Measurements from ENCODE around the gene EVL.

EVL gene

DNA sequence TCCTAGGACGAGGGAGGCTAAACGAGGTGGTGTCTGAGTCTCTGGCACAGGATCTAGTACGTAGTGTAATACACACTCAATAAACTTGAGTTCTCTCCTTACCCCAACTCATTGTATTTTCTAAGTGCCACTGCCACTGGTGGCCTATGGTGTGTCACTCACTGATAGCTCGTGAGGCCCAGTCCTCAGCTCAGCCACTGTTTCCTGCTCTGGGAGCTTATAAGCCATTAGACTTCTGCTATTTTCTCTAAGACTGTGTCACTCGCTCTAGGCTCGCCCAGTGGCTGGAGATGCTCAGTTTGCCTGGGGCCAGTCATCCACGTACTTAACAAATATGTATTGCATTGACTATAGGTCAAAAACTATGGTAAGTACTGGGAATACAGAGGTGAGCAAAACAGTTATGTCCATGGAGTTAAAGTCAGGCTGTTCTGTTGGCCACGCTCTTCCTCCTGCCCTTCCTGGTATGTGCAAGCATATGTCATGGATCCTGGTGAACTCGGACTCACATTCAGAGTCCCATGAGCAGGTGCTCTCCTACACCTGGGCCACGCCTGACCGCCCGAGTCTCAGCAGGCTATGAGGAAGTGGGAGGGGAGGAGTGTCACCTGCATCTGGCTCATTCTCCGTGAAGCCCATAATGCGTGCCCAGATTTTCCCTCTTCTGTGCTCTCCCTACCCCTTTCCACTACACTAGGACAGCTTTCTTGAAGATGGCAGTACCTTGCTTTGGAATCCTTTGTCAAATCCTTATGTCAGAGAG, 52.6 kb downstream of the EVL start:
- Mint-ChIP-seq H3K27ac (peak overlapping the region; percentile 66), H3K27me3 (no peaks in the 10 kb centered on the region), H3K4me1 (peaks cover 12% of the 10 kb centered on the region), H3K36me3 (peaks cover 69% of the 10 kb centered on the region), H3K9me3 (no peaks in the 10 kb centered on the region), H3K4me3 (no peak overlapping the region)
- no peak for DNase-seq
- CTCF ChIA-PET, result interaction anchor here (0.9 to 2.3 kb wide), 2 partner anchors 10 to 46 kb away, joined by 5 to 10 read pairs; no protein-coding TSS in a partner anchor

DNA sequence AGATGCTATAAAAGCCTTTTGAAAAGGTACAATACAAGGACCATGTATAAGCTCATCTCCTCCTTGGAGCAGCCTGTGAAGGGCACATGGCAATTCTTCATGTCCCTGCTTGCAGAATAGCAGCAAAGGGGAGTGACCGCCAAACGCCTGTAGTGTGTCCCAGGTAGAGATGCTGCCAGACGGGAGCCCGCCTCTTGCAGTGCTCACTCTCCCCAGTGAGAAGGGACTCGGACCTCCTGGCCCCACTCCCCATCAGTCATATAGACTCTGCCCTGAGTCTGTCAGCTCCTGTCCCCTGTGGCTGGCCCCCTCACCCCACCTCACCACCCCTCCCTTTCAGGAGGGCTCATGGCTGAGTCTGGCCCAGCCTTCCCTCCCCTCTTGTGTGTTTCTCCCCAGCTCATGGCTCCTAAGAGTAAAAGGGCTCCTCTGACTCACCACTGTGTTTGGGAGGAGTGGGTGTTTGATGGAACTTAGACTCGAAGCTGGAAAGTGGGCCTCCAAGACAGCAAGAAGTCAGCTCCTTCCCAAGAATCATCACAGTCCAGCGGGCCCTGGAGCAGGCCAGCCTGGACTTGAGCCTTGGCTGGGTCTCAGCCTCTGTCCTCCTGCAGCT, 53.3 kb downstream of the EVL start:
- CTCF ChIA-PET, result interaction anchor here (0.9 to 2.3 kb wide), 2 partner anchors 10 to 46 kb away, joined by 5 to 10 read pairs; no protein-coding TSS in a partner anchor
- Mint-ChIP-seq H3K4me3 (no peak overlapping the region), H3K4me1 (peaks cover 7% of the 10 kb centered on the region), H3K27me3 (no peaks in the 10 kb centered on the region), H3K9me3 (no peaks in the 10 kb centered on the region), H3K36me3 (peaks cover 68% of the 10 kb centered on the region), H3K27ac (peak overlapping the region; percentile 66)
- no peak for DNase-seq

DNA sequence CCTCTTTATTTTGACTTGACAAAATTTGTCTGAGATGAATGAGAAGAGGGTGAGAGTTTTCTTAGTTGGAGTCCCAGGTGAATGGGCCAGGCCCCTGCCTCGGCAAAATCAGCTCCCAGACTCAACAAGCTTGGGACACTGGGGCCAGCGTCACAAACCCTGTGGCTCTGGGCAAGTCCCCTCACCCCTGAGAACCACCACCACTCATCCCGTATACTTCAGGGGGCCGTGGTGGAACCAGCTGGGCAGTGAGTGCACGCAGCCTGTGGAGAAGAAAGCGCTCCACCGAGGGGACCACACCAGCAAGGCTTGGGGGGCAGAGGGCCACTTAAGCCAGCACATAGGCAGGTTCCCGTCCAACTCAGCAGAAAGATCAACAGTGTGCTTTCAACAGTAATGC, 54.0 kb downstream of the EVL start:
- Mint-ChIP-seq H3K4me1 (peaks cover 7% of the 10 kb centered on the region), H3K27ac (no peak overlapping the region), H3K27me3 (no peaks in the 10 kb centered on the region), H3K9me3 (no peaks in the 10 kb centered on the region), H3K4me3 (no peak overlapping the region), H3K36me3 (peaks cover 67% of the 10 kb centered on the region)
- CTCF ChIA-PET, result no interaction called here
- DNase-seq, result no peak

DNA sequence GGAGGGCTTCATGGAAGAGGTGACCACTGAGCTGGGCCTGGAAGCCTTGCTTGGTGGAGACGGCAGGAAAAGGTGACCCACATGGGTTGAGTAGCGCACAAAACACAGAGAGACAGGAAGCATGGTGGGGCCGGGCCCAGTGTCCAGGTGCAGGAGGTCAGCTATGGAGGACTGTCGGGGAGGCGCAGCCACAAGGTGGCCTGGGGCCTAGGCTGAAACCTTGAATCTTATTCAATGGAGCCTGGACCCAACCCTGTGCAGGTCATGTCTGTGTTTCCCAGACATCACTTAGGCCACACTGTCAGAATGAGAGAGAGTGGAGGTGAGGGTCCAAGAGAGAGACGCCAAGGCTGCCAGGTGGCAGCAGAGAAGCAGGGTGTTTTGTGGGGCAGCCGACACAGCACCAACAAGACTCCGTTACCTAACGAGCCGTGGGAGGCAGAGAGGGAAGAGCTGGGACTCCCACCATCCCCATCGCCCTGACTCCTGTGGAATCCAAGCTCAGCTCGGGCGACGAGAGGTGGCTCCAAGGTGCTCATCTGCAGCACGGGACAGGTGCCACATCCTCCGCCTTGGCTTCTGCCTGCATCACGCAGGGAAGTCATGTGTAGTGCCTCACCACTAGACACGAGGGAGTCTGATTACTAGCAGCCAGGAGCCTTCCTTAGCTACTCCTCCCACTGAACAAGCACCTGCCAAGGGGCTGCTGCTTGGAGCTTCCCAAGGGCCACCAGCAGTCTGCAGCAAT, 55.5 kb downstream of the EVL start:
- DNase-seq, result no peak
- Mint-ChIP-seq H3K27me3 (no peaks in the 10 kb centered on the region), H3K36me3 (peaks cover 68% of the 10 kb centered on the region), H3K27ac (peak overlapping the region; percentile 33), H3K9me3 (no peaks in the 10 kb centered on the region), H3K4me3 (no peak overlapping the region), H3K4me1 (peaks cover 7% of the 10 kb centered on the region)
- CTCF ChIA-PET, result interaction anchor here (1.5 kb wide), 1 partner anchor 45 kb away, joined by 3 read pairs; no protein-coding TSS in a partner anchor

DNA sequence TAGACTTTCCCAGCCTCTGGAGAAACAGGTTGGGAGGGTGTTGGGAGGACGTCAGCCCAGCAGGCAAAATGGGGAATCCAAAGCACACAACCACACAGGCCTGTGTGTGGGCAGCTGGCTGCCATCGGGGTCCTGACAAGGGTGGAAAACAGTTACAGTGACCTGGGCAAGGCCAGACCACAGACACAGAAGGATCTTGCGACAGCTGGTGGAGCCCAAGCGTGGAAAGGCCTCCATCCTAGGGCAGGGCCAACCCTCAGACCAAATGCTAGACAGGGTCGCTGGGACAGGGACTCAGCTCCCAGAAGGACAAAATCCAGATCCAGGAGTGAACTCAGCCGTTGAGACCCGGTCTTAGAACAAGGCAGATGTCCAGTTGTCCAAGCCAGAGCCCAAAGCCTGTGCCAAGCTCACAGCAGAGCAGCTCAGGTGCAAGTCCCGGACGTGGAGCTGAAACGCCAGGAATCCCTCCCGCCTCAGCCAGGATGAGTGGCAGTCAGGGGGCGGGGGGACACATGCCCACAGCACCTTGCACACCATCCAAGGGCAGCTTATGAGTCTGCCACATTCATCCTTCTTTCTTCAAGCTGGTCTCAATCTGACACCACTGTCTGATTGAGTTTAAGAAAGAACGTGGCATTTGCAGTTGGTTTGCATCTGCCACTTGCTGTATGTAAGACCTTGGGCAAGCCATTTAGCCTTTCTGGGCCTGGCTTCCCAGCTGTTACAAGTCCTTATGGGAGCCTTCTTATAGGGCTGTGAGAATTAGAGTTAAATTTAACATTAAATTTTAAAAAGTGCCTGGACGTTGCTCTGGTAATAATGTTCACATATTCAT, 56.6 kb downstream of the EVL start:
- Mint-ChIP-seq H3K36me3 (peaks cover 59% of the 10 kb centered on the region), H3K4me3 (no peak overlapping the region), H3K9me3 (no peaks in the 10 kb centered on the region), H3K27ac (peak overlapping the region; percentile 62), H3K4me1 (peaks cover 4% of the 10 kb centered on the region), H3K27me3 (no peaks in the 10 kb centered on the region)
- CTCF ChIA-PET, result interaction anchor here (1.5 kb wide), 1 partner anchor 46 kb away, joined by 3 read pairs; no protein-coding TSS in a partner anchor
- no peak for DNase-seq

DNA sequence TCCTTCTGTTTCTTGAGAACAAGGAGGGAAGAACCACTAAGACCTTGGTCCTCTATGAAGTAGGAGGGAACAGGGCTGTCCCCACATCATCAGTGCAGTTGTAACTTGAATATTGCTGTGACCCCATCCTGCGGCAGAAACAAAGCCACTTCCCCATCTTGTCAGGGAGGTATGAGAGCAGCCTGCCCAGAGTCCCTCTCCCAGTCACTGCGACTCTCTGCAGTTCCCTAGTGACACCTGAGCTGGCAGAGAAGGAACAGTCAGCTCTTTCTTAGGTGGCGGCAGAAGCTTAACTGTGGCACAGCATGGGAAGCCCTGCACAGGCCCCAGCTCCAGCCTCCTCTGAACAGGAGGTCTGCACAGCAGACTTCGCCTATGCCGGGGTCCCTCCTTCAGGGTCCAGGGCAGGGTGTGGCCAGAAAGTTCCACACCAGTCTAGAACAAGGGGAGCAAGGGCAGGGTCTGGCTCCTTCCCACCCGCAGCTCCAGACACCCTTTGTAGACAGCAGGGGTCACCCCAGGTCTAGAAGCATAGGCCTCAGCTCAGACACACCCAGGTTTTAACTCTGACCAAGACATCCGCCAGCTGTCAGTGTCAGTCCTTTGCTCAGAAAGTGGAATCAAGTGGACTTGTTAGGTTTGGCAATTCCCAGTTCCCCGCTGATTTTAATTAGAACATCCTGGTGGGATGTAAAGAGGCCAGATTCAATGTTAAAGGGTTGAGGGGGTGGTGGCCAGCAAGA, 57.4 kb downstream of the EVL start:
- peak overlapping the region; percentile 0 for H3K27ac Mint-ChIP-seq
- peaks cover 62% of the 10 kb centered on the region for H3K36me3 Mint-ChIP-seq
- H3K9me3 Mint-ChIP-seq, result no peaks in the 10 kb centered on the region
- no peaks in the 10 kb centered on the region for H3K27me3 Mint-ChIP-seq
- H3K4me1 Mint-ChIP-seq, result peaks cover 4% of the 10 kb centered on the region
- H3K4me3 Mint-ChIP-seq, result no peak overlapping the region
- CTCF ChIA-PET, result no interaction called here
- no peak for DNase-seq

GRCh38 chr14:100123618-100124017, 58.4 kb downstream of the EVL start:
- no peak for DNase-seq
- H3K36me3 Mint-ChIP-seq, result peaks cover 58% of the 10 kb centered on the region
- peaks cover 4% of the 10 kb centered on the region for H3K4me1 Mint-ChIP-seq
- H3K4me3 Mint-ChIP-seq, result no peak overlapping the region
- H3K9me3 Mint-ChIP-seq, result no peaks in the 10 kb centered on the region
- CTCF ChIA-PET, result interaction anchor here (1.0 kb wide), 1 partner anchor 16 kb away, joined by 4 read pairs; no protein-coding TSS in a partner anchor
- H3K27ac Mint-ChIP-seq, result peak overlapping the region; percentile 0
- no peaks in the 10 kb centered on the region for H3K27me3 Mint-ChIP-seq

DNA sequence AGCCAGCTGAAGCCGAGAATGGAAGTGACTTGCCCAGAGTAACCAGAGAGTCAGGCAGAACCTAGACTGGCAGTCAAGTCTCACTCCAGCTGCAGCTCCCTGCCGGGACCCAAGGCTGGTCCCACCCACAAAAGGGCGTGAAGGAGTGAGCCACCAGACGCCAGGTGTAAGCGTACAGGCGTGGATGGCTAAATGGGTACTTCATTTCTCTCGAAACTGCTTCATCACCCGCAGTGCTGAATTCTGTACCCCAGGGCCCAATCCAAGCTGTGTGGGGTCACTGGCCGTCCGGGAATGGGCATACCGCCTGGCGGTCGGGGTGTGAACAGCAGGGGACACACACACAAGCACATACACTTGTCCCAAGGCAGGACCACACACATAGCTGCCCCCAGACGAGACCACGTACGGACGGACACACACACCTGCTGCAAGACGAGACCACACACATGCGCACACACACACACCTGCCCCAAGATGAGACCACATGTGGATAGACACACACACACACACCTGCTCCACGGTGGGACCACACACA, 59.4 kb downstream of the EVL start:
- H3K36me3 Mint-ChIP-seq, result peaks cover 57% of the 10 kb centered on the region
- peaks cover 2% of the 10 kb centered on the region for H3K4me1 Mint-ChIP-seq
- CTCF ChIA-PET, result interaction anchor here (1.0 kb wide), 1 partner anchor 17 kb away, joined by 4 read pairs; no protein-coding TSS in a partner anchor

GRCh38 chr14:100126401-100126800, 61.2 kb downstream of the EVL start:
- H3K27me3 Mint-ChIP-seq, result no peaks in the 10 kb centered on the region
- H3K27ac Mint-ChIP-seq, result no peak overlapping the region
- no peak overlapping the region for H3K4me3 Mint-ChIP-seq
- CTCF ChIA-PET, result no interaction called here
- no peak for DNase-seq
- peaks cover 65% of the 10 kb centered on the region for H3K36me3 Mint-ChIP-seq
- H3K9me3 Mint-ChIP-seq, result no peaks in the 10 kb centered on the region
- peaks cover 2% of the 10 kb centered on the region for H3K4me1 Mint-ChIP-seq

More for the DNA sequence above, 59.4 kb downstream of the EVL start:
- no peak overlapping the region for H3K4me3 Mint-ChIP-seq
- H3K9me3 Mint-ChIP-seq, result no peaks in the 10 kb centered on the region
- H3K27me3 Mint-ChIP-seq, result no peaks in the 10 kb centered on the region
- peak overlapping the region; percentile 67 for H3K27ac Mint-ChIP-seq
- DNase-seq, result no peak

DNA sequence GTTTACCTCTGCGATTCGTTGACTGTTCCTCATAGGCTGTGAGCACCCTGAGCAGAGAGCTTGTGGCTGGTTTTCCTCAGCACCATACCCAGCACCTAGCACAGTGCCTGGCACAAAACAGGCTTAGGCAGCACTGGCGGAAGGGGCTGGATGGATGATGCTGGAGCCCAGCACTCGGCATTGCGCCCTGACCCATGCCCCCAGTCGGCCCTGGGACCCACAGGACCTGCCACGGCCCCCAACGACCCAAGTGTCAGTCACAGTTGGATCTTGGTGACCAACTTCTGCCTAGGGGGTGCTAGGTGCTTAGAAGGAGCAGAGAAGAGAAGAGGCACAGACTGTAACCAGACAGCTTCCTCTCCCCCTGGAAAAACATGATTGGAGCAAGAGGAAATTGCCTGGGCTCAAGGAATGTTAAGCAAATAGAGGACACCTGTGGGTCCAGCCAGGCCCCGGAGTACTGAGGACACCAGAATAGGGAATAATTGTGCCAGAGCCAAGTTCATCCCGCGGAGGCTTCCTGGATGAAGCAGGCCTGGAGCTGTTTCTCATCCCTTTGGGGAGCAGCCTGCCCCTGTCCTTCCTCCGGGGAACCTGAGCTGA, 62.7 kb downstream of the EVL start:
- CTCF ChIA-PET, result interaction anchor here (1.1 kb wide), 1 partner anchor 145 kb away, joined by 3 read pairs; no protein-coding TSS in a partner anchor
- no peak overlapping the region for H3K4me3 Mint-ChIP-seq

DNA sequence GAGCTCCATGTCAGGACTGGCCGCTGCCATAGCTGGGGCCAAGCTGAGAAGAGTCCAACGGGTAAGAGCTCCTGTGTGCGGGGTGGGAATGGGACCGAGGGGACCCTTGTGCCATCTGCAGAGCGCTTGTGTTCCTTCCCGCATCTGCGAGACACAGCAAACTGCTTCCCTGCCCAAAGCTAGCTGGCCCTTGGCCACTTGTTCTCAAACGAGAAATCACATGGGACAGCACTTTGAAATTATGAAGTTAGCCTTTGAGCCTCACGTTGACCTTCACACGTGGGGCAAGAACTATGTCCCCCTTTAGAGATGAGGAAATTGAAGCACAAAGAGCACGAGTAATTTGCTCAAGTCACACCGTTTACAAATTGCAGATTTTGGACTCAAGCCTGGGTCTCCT, 63.5 kb downstream of the EVL start:
- no peak overlapping the region for H3K4me3 Mint-ChIP-seq
- H3K9me3 Mint-ChIP-seq, result no peaks in the 10 kb centered on the region
- H3K4me1 Mint-ChIP-seq, result peaks cover 2% of the 10 kb centered on the region
- H3K36me3 Mint-ChIP-seq, result peaks cover 69% of the 10 kb centered on the region
- H3K27ac Mint-ChIP-seq, result no peak overlapping the region
- CTCF ChIA-PET, result interaction anchor here (1.1 kb wide), 1 partner anchor 145 kb away, joined by 3 read pairs; no protein-coding TSS in a partner anchor
- no peaks in the 10 kb centered on the region for H3K27me3 Mint-ChIP-seq
- DNase-seq, result no peak

More for the DNA sequence above, 62.7 kb downstream of the EVL start:
- no peak for DNase-seq
- H3K27ac Mint-ChIP-seq, result no peak overlapping the region
- no peaks in the 10 kb centered on the region for H3K9me3 Mint-ChIP-seq
- H3K4me1 Mint-ChIP-seq, result peaks cover 2% of the 10 kb centered on the region
- peaks cover 68% of the 10 kb centered on the region for H3K36me3 Mint-ChIP-seq
- no peaks in the 10 kb centered on the region for H3K27me3 Mint-ChIP-seq

DNA sequence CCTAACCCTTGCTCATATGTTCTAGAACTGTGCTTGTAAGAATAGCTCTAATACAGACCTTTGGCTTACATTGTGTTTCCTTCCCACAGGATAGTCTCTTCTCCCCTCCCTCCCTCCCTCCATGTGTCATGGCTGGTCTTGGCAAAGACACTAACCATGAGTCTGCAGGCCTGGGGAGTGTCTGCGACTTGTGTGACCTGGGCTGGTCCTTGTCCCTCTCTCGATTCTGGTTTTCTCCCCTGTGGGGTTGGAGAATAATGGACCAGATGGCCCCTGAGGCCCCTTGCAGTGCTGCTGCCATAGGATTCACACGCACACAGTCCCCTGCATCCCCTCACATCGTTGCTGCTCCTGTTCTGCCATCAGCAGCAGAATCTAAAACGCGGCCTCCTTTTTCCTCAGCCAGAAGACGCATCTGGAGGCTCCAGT, 64.0 kb downstream of the EVL start:
- Mint-ChIP-seq H3K36me3 (peaks cover 72% of the 10 kb centered on the region), H3K4me3 (no peak overlapping the region), H3K27me3 (no peaks in the 10 kb centered on the region), H3K27ac (peak overlapping the region; percentile 60), H3K9me3 (no peaks in the 10 kb centered on the region), H3K4me1 (peaks cover 2% of the 10 kb centered on the region)
- CTCF ChIA-PET, result no interaction called here
- no peak for DNase-seq

Data from activated naive CD4-positive, alpha-beta T cell treated with anti-CD3 and anti-CD28 coated beads, Interleukin-2, amount 10 ng/mL, durations not matched to agents 7 days and 5 days (primary cell).